ENCODE data around the gene ZNF385B.

ZNF385B gene

GRCh38 chr2:179744401-179744800 lies 117.0 kb downstream of the ZNF385B start:
- DNase-seq (ENCODE audit: low read depth) = no peak

GRCh38 chr2:179741317-179741716 lies 120.1 kb downstream of the ZNF385B start:
- DNase-seq (ENCODE audit: low read depth) = no peak

- no peak for DNase-seq (ENCODE audit: low read depth)
Observed at GRCh38 chr2:179729966-179730365, 131.4 kb downstream of the ZNF385B start.

DNA sequence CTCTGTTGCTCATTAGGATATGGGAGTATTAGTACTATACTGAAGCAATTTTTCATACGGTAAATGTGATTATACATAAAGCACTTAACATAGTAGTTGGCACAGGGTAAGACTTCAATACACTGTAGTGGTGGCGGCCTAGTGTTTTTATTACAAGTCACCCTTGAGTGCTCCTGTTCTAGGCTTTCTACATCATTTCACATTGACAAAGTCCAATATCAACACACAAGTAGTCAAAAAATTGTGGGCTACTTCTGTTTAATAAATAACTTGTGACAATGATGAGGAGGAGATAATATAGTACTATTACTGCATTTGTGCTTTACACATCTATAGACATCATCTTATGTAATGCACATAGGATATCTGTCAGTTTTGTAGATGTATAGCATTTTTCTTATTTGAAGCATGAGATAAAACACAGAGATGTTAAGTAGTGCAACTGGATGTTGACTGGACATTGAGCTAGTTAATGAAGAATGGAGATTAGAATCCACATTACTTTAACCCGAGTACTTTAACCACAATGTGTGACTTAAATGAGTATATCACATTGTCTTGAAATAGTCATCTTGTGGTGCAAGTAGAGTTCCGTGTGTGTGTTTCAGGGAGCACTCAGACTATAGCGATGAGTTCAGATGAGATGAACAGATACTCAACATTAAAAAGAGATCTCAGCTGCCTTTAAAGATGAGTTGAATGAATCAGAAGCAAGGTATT lies 134.8 kb downstream of the ZNF385B start:
- DNase-seq (ENCODE audit: low read depth) = no peak

GRCh38 chr2:179724403-179724802 lies 137.0 kb downstream of the ZNF385B start:
- no peak for DNase-seq (ENCODE audit: low read depth)

DNA sequence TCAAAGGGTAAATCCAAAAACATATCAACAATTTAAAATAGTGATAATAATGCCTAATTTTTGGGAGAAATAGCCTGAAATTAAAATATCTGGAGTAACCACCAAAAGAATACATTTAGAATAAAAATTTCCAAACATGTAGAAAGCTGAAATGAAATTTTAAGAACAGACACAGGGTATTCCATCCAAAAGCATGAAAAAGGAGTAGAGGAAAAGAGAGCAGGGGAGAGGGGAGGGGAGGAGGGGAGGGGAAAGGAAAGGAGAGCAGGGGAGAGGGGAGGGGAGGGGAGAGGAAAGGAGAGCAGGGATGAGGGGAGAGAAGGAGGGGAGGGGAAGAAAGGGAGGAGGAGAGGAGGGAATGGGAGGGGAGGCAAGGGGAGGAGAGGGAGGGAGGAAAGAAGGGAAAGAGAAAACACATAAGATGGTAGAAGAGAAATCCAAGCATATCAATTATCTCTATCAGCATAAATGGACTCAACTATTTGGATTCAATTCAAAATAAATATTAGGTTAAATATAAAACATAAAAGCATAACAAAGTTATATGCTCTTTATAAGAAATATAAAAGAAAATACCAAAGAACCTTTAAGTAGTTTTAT lies 141.1 kb downstream of the ZNF385B start:
- DNase-seq (ENCODE audit: low read depth) = no peak

DNA sequence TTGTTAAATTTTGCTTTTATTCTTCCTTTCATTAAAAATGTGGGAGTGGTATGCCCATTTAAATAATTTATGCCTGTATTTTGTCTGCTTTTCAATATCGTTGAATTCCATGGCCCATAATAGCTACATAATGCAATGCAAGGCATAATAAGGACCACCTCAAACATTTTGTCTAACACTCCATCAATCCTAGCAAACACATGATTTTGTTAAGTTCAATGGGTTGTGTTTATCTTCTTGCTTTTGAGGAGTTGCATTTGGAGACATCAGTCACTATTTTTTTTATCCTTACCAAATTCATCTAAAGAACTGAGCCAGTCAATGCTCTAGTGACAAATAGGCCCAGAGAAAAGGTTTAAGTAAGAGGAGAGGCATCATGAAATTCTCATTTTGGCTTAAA lies 145.5 kb downstream of the ZNF385B start:
- DNase-seq (ENCODE audit: low read depth) = no peak

DNA sequence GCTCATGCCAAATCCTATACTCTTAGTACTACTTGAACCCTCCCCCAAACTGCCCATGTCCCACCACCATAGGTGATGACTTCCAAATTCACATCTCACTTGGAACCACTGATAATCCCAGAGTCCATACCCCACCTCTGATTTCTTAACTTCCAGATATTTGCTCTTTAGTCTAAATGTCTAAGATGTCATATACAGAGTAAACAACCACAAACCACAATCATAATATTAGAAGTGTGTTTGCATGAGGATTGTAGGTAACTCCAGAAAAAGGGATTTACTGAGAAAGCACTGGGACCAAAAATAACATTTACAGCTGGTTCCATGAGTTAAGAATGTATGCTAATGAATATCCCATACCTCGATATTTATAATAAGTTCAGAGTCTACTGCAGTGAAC lies 146.2 kb downstream of the ZNF385B start:
- no peak for DNase-seq (ENCODE audit: low read depth)

DNA sequence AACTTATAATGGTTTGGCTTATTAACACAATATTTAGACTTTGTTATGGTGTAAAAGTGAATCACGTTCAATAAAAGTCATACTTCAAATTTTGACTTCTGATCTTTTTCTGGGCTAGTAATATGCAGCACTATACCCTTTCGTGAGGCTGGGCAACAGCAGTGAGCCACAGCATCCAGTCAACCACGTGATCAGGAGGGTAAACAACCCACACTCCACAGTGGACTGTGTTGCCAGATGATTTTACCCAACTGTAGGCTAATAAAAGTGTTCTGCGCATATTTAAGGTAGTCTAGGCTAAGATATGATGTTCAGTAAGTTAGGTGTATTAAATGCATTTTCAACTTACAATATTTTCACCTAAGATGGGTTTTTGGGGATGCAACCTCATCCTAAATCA lies 148.6 kb downstream of the ZNF385B start:
- no peak for DNase-seq (ENCODE audit: low read depth)

- no peak for DNase-seq (ENCODE audit: low read depth)
Observed at GRCh38 chr2:179711375-179711774, 150.0 kb downstream of the ZNF385B start.

GRCh38 chr2:179703702-179704101 lies 157.7 kb downstream of the ZNF385B start:
- DNase-seq (ENCODE audit: low read depth) = no peak

DNA sequence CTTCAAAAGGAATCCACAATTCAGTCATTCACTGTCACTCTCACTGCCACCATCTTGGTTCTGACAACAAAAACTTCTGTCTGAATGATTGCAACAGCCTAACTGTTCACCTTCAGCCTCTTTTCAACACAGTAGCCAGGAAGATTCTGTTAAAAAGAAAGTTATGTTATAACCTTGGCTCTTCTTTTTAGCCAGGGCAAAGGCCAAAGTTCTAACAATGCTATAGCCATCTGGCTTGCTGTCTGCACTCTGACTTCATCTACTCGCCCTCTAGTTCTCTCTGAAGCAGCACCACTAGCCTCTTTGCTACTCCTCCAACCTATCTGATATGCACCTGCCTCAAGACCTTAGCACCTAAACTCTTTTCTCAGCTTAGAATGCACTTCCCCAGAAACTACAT lies 158.5 kb downstream of the ZNF385B start:
- DNase-seq (ENCODE audit: low read depth) = no peak

DNA sequence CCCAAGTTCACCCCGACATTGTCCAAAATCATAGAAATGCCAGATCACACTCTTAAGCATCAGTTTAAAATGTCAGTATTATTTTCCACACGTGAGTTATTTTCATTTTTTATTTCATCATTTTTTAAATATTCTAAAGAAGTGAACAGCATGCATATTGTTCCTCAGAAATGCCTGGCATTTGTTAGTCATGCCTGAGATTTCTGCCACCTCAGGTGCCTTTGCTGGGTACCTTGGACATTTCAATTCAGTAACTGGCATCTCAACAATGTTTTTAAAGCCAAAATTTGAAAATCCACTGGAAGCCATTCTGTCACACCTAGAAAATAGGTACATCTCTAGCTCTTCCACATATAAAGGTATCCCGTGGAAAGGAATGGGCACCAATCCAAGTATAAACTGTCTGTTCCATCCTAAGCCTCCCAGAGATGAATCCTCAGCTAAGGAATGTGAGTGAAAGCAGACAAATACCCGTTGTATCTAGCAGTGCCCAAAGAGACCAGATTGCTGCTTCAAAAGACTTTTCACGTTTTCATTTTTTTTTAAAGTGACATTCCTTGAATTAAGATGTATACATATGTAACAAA lies 159.8 kb downstream of the ZNF385B start:
- peak; percentile 15 for DNase-seq (ENCODE audit: low read depth)

DNA sequence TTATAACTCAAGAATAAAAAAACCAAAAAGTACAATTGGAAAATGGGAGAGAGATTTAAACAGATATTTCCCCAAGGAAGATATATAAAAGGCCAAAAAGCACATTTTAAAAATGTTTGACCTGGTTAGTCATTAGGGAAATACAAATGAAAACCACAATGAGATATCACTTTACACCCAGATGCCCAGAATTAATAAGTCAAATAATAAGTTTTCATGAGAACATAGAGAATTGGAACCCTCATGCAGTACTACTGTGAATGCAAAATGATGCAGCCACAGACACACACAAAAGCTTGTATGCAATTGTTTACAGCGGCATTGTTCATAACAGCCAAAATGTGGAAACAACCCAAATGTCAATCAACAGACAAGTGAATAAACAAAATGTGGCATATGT lies 165.9 kb downstream of the ZNF385B start:
- no peak for DNase-seq (ENCODE audit: low read depth)

- no peak for DNase-seq (ENCODE audit: low read depth)
Observed at GRCh38 chr2:179694963-179695362, 166.4 kb downstream of the ZNF385B start.

DNA sequence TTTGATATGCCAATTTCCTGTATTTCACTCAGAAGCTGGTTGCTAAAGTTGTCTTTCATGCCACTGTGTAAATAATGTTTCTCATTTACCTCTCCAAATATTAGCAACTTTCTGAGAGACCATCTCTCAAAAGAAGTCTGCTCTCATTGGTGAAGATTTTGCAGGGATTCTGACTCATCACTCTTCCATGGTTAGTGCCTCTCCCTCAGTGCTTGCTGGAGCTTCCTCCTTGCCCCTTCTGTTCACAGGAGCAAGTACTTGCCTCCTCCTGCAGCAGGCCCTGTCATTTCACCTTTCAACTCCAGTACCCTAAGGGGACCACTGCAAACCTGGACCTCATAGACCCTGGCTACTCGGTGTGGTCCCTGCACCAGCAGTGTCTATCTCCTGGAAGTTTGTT lies 168.8 kb downstream of the ZNF385B start:
- peak; percentile 18 for DNase-seq (ENCODE audit: low read depth)

DNA sequence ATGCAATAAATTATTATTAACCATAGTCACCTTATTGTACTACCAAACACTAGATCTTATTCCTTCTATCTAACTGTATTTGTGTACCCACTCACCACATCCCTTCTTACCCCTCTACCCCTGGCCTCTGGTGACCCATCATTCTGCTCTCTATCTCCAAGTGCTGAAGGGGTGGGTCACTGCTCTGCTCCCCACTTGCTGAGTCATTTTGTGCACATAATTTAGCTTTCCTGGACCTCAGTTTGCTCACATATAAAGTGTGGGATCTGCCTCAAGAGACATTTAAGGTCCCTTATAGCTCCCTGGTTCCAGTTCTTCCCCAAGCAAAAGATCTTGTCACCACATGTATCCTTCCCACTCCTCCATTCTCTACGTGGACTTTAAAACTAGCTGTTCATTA lies 169.4 kb downstream of the ZNF385B start:
- peak; percentile 5 for DNase-seq (ENCODE audit: low read depth)

GRCh38 chr2:179691235-179691634 lies 170.2 kb downstream of the ZNF385B start:
- DNase-seq (ENCODE audit: low read depth) = peak; percentile 42

DNA sequence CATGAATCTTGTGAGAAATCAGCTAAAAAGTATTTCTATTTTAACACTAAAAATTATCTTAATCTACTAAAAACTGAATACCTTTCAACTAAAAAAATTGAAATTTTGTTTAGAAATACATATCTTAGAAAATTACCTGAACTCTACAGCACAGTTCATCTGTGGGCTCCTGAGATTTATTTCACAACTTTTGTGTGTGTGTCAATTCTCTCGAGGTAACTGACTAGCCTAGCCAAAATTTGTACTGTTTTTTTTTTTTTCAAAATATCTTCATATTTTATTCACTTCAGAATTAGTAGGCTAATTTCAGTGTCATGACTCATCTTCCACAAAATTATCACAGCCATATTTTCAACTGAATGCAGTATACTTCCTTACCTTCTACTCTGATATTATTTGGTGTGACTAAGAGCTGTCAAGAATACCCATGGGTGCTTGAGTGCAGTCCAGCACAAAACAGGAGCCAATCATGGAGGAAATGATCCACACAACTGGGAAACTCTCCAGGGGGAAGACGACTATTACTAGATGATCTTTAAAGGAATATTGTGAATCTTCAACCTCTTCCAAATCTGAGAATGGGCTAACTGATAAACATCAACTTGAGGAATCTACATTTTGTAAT lies 174.6 kb downstream of the ZNF385B start:
- peak; percentile 20 for DNase-seq (ENCODE audit: low read depth)

DNA sequence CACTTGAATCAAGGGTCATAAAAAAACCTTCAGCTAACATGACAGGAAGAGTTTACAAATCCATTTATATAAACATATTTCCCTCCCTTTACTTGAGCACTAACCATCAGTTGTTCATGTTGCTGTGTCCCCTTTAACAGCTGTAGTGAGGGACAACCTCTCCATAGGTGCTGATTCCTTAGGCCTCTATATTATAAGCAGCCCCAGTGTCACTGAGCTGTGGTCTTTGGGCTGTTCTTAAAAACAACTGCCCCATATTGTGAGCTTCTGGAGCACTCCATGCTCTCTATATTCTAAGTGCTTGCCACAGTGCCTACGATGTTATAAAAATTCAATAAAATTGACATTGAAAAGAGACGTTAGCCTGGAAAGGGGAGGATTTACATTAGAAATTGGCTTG lies 175.3 kb downstream of the ZNF385B start:
- DNase-seq (ENCODE audit: low read depth) = no peak

- DNase-seq (ENCODE audit: low read depth) = no peak
Observed at GRCh38 chr2:179685146-179685545, 176.3 kb downstream of the ZNF385B start.

GRCh38 chr2:179682756-179683155 lies 178.7 kb downstream of the ZNF385B start:
- DNase-seq (ENCODE audit: low read depth) = no peak

All from iris pigment epithelial cell (primary cell).